WTC11 (cell line): Measurements from ENCODE around the gene DHX30.

Experiments used
- ATF3 ChIP-seq: sonication (generic); formaldehyde crosslinking; conservative IDR thresholded peaks from 2 replicates; pipeline ENCODE4 v1.8.1; 2022; ENCODE audit warnings: mild to moderate bottlenecking, missing genetic modification reagents
- CTCF ChIP-seq: fragments of 200-600 bp; IDR thresholded peaks from 2 replicates; pipeline ENCODE4 v1.8.0; 2022; ENCODE audit warnings: antibody characterized with exemption
- ETV6 ChIP-seq: sonication (generic); formaldehyde crosslinking; IDR thresholded peaks from 2 replicates; pipeline ENCODE4 v1.8.1; 2022; ENCODE audit warnings: mild to moderate bottlenecking, missing genetic modification reagents

GRCh38 chr3:47847801-47848518, 45.0 kb downstream of the DHX30 start:
- TF ChIP-seq CTCF (no peak), ETV6 (CRISPR knock-in tag) (no peak), ATF3 (CRISPR knock-in tag) (no peak)
